Heart right ventricle (tissue), 16 donors: ENCODE measurements around the gene MOSPD3. TPM values are rescaled to one million over a fixed set of nuclear protein-coding genes. Genes with fewer than 3 reads are reported as not detected.
A peak's percentile ranks its signal among the peaks of the same experiment; 100 is the strongest.

Experiments
- ATAC-seq, 8 donors: fragments of 200-7000 bp; cut with Tn5 transposase; one replicate each; pipeline ENCODE4 v1.9.1; 2020; ENCODE audit warnings: mild to moderate bottlenecking in 8 of 8, moderate library complexity in 8 of 8, moderate number of reproducible peaks in 1 of 8
- DNase-seq, 2 donors: peaks; one replicate each; pipeline ENCODE4 v3.0.0-alpha.2; 2020
- H3K27ac ChIP-seq, 10 donors: fragments of 200-600 bp; sonication (generic) in 2 of 10; one replicate each; pipeline versions ENCODE4 v1.5.0 to v1.8.0; 2020 to 2022; ENCODE audit warnings: mild to moderate bottlenecking in 3 of 10
- H3K27me3 ChIP-seq, 7 donors: fragments of 200-600 bp; one replicate each; pipeline ENCODE4 v1.8.0; 2021 to 2022; ENCODE audit warnings: mild to moderate bottlenecking in 2 of 7
- H3K36me3 ChIP-seq, 9 donors: fragments of 200-600 bp; sonication (generic) in 1 of 9; one replicate each; pipeline versions ENCODE4 v1.5.0 to v1.8.0; 2020 to 2022; ENCODE audit warnings: mild to moderate bottlenecking in 2 of 9
- H3K4me1 ChIP-seq, 9 donors: fragments of 200-600 bp; sonication (generic) in 1 of 9; one replicate each; pipeline versions ENCODE4 v1.5.0 to v1.8.0; 2020 to 2022; ENCODE audit warnings: mild to moderate bottlenecking in 4 of 9
- H3K4me3 ChIP-seq, 10 donors: fragments of 200-600 bp; sonication (generic) in 2 of 10; one replicate each; pipeline versions ENCODE4 v1.5.0 to v1.8.0; 2020 to 2022; ENCODE audit warnings: mild to moderate bottlenecking in 7 of 10, moderate library complexity in 2 of 10
- H3K9me3 ChIP-seq, 11 donors: fragments of 200-600 bp in 10 of 11; sonication (generic) in 2 of 11; one replicate each; pipeline versions ENCODE4 v1.5.0 to v1.8.0; 2013 to 2022; ENCODE audit warnings: mild to moderate bottlenecking in 2 of 11, control low read depth in 1 of 11, moderate library complexity in 1 of 11
- WGBS, 2 donors: extraction: QIAGEN DNeasy Blood & Tissue Kit; methylation state at CpG; one replicate each; pipeline ENCODE4 v1.1.7; 2013; ENCODE audit warnings: inconsistent platforms in 1 of 2; 5-methylcytosine and 5-hydroxymethylcytosine counted together
- intact Hi-C, 10 donors: fragments of 100-400 bp; cut with DNase I; formaldehyde crosslinking; loops; one replicate each; pipeline versions ENCODE4 v1.11.1 to v1.14.2; 2022
- polyA plus RNA-seq, 2 donors: library from polyadenylated mRNA; stranded (reverse); fragments of 200-250 nt; gene quantifications; one replicate each; pipeline ENCODE4 v1.2.3, GENCODE V29; 2013
- total RNA-seq, 10 donors: library from RNA; stranded (reverse); fragmentation: NEBNext Ultra II Directional in 3 of 10; extraction: Animal tissue kit (Norgen Biotek cat#: 25700) in 3 of 10; gene quantifications; one replicate each; pipeline versions ENCODE4 v1.2.1 to v1.2.4, GENCODE V29; 2021 to 2023
- TF ChIP-seq, protein P1 (sequence below), 9 donors: fragments of 200-600 bp; sonication (generic) in 2 of 9; IDR thresholded peaks; one replicate each; pipeline versions ENCODE4 v1.5.0 to v1.8.0; 2021 to 2022; ENCODE audit warnings: antibody characterized with exemption in 9 of 9, mild to moderate bottlenecking in 5 of 9, moderate library complexity in 1 of 9
- donor health status: Arrhythmogenic right ventricular cardiomyopathy.
- donor health status: ischemic (EF 13 %, LVEDD 7.1; RV severe dilation, severe dysfunction).
- donor health status: healthy with polysubstance abuse.
- donor health status: DM: no; HTN: yes; CAD: no.
- donor health status: DM: no; HTN: no; CAD: no.
- donor health status: ischemic (EF 25% LVEDD 6.9; RV normal size, moderate dysfunction).
- donor health status: ischemic (EF 25% LVEDD 5.7; RV mildly dilated, moderate dysfunction).
- donor health status: healthy.
- donor health status: DM: yes; HTN: yes; CAD: no.
- donor health status: Ischemic cardiomyopathy.
- donor health status: ischemic (EF 35%, LVEDD 5.7; RV mildly dilated, moderate dysfunction).
- donor health status: nonischemic (EF 11% LVEDD 7.7; RV severe dilation, severe dysfunction).
- donor health status: DM: yes; HTN: yes; CAD: no.
- donor health status: PGD.
- donor health status: ischemic (EF 29% LVEDD 5.4; RV normal size, mild dysfunction).
- donor health status: nonischemic (EF 23%, LVEDD 6.1; RV moderate dilation, normal function).

Gene MOSPD3
- total and polyA plus RNA-seq, 12 donors = 8.0 to 12.6 (median 10.9) TPM

DNA sequence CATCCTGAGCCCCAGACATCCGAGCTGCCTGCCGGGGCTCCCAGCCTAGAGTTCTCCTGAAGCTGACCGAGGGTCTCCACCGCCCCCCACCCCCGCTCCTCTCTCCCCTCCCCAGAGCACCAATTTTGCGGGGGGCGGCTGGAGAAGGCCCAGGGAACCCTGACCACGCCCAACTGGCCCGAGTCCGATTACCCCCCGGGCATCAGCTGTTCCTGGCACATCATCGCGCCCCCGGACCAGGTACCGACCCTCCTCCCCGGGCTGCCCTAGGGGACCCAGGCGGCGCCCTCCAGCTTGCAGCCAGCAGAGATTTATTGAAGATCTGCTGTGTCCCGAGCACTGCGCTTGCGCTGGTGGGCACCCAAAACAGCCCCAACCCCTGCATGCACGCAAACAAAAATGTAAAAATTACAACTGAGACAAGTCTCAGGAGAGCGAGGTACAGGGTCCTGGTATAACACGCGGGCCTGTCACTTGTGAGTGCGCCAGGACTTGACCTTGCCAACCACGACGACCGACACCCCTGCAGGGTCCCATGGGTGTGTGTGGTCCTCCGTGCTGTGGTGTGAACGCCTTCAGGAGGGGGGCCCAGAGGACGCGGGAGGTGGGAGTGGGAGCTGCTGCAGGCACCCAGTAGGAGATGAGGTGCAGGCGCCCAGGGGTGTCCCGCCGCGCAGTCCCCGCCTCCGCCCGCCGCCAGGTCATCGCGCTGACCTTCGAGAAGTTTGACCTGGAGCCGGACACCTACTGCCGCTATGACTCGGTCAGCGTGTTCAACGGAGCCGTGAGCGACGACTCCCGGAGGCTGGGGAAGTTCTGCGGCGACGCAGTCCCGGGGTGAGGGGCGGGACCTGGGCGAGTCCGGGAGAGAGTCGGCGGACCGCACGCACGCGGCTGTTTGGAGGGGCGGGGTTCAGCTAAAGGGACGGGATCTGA, 7.1 kb upstream of the MOSPD3 start:
- Histone ChIP-seq H3K9me3 (no peaks in the 10 kb centered on the region), H3K36me3 (peaks cover 0 to 12% (median 0%) of the 10 kb centered on the region in 9 donors), H3K4me3 (peak overlapping the region; percentile 45 to 86 (median 74)), H3K27ac (peak overlapping the region in 9 of 10 donors; percentile 73 to 88 (median 82)), H3K27me3 (peaks cover 0 to 11% (median 0%) of the 10 kb centered on the region in 7 donors), H3K4me1 (peaks cover 0 to 36% (median 23%) of the 10 kb centered on the region in 9 donors)
- intact Hi-C loops = loop anchor here in 6 of 10 donors (2.0 to 10.0 kb wide), 6 partner anchors 18 to 90 kb away; partner anchors contain the start of genes GIGYF1 (in 2 of the 6), FBXO24 (in 1 of the 6), GNB2 (in 1 of the 6) and LRCH4 (in 1 of the 6)
- TF ChIP-seq, protein P1, sequence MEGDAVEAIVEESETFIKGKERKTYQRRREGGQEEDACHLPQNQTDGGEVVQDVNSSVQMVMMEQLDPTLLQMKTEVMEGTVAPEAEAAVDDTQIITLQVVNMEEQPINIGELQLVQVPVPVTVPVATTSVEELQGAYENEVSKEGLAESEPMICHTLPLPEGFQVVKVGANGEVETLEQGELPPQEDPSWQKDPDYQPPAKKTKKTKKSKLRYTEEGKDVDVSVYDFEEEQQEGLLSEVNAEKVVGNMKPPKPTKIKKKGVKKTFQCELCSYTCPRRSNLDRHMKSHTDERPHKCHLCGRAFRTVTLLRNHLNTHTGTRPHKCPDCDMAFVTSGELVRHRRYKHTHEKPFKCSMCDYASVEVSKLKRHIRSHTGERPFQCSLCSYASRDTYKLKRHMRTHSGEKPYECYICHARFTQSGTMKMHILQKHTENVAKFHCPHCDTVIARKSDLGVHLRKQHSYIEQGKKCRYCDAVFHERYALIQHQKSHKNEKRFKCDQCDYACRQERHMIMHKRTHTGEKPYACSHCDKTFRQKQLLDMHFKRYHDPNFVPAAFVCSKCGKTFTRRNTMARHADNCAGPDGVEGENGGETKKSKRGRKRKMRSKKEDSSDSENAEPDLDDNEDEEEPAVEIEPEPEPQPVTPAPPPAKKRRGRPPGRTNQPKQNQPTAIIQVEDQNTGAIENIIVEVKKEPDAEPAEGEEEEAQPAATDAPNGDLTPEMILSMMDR (IDR thresholded peaks at IDR 0.05) = no peak
- ATAC-seq (peak in 5 of 8 donors; percentile 22 to 43 (median 35)), DNase-seq (peak; percentile 42 to 69)
- WGBS, 2 donors = 15 to 19% methylated on average over 68 of the region's 68 CpGs

DNA sequence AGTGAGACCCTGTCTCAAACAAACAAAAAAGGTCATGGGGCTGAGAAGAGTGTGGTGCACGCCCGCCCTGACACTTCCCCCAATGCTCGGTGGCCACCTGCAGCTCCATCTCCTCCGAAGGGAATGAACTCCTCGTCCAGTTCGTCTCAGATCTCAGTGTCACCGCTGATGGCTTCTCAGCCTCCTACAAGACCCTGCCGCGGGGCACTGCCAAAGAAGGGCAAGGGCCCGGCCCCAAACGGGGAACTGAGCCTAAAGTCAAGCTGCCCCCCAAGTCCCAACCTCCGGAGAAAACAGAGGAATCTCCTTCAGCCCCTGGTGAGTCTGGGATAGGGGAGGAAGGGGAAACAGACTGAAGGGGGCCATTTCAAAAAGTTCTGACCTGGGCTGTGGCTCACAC, 6.0 kb upstream of the MOSPD3 start:
- TF ChIP-seq, protein P1 (IDR thresholded peaks at IDR 0.05) = no peak
- Histone ChIP-seq H3K36me3 (peaks cover 0 to 12% (median 0%) of the 10 kb centered on the region in 9 donors), H3K9me3 (no peaks in the 10 kb centered on the region), H3K27ac (peak overlapping the region in 2 of 10 donors; percentile 76 to 79), H3K27me3 (peaks cover 0 to 11% (median 0%) of the 10 kb centered on the region in 7 donors), H3K4me3 (peak overlapping the region in 1 of 10 donors; percentile 86), H3K4me1 (peaks cover 0 to 37% (median 23%) of the 10 kb centered on the region in 9 donors)
- no peak for DNase-seq
- ATAC-seq = no peak
- WGBS, 2 donors = 86 to 90% methylated on average over 12 of the region's 12 CpGs
- intact Hi-C loops = loop anchor here in 3 of 10 donors (5.0 to 10.0 kb wide), 3 partner anchors 66 to 88 kb away; partner anchors contain the start of genes GIGYF1 (in 1 of the 3) and GNB2 (in 1 of the 3)

DNA sequence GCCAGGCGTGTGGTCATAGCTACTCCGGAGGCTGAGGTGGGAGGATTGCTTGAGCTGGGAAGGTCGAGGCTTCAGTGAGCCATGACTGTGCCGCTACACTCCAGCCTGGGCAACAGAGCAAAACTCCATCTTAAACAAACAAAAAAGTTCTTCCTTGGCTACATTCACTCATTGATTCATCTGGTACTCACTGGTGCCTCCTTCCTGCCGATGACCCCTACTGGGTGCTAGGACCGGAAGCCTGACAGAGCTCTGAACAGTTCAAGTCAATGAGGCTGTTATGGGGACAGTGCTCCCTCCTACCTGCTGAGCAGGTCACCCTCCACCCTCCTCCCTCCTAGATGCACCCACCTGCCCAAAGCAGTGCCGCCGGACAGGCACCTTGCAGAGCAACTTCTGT, 5.2 kb upstream of the MOSPD3 start:
- Histone ChIP-seq H3K4me3 (no peak overlapping the region), H3K27me3 (peaks cover 0 to 11% (median 0%) of the 10 kb centered on the region in 7 donors), H3K9me3 (no peaks in the 10 kb centered on the region), H3K27ac (no peak overlapping the region), H3K36me3 (peaks cover 0 to 12% (median 0%) of the 10 kb centered on the region in 9 donors), H3K4me1 (peaks cover 0 to 32% (median 22%) of the 10 kb centered on the region in 9 donors)
- TF ChIP-seq, protein P1 (IDR thresholded peaks at IDR 0.05) = no peak
- DNase-seq (no peak), ATAC-seq (no peak)
- intact Hi-C loops = loop anchor here in 3 of 10 donors (5.0 to 10.0 kb wide), 3 partner anchors 65 to 88 kb away; partner anchors contain the start of genes GIGYF1 (in 1 of the 3) and GNB2 (in 1 of the 3)
- 90 to 95% methylated on average over 8 of the region's 8 CpGs for WGBS, 2 donors

DNA sequence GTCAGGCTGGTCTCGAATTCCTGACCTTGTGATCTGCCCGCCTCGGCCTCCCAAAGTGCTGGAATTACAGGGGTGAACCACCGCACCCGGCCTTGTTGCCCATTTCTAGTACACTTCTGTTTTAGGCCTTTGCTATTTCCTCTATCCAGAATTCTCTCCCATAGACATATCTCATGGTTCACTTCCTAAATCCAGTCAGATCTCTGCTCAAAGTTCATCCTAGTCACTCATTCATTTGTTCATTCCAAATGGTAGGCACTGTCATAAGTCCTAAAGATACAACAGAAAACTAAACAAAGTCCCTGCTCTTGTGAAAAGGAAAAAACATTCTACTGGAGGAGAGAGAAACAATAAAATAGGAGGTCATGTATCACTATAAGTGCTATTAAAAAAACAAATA, 2.4 kb upstream of the MOSPD3 start:
- intact Hi-C loops = loop anchor here in 5 of 10 donors (5.0 to 10.0 kb wide), 6 partner anchors 62 to 265 kb away; partner anchors contain the start of genes GIGYF1 (in 3 of the 5), GNB2 (in 2 of the 5) and SRRT (in 1 of the 5)
- 94 to 96% methylated on average over 5 of the region's 5 CpGs for WGBS, 2 donors
- TF ChIP-seq, protein P1 (IDR thresholded peaks at IDR 0.05) = no peak
- Histone ChIP-seq H3K9me3 (no peaks in the 10 kb centered on the region), H3K36me3 (peaks cover 0 to 22% (median 0%) of the 10 kb centered on the region in 9 donors), H3K27ac (no peak overlapping the region), H3K4me3 (no peak overlapping the region), H3K27me3 (peaks cover 0 to 11% (median 0%) of the 10 kb centered on the region in 7 donors), H3K4me1 (peaks cover 0 to 31% (median 21%) of the 10 kb centered on the region in 9 donors)
- DNase-seq (no peak), ATAC-seq (no peak)
